Astrocyte (in vitro differentiated cells and primary cell): ENCODE data around the gene TTC33.

ENCODE experiments used
- EZH2 ChIP-seq: IDR thresholded peaks from 2 replicates; pipeline ENCODE4 v1.6.1; 2012; ENCODE audit warnings: mild to moderate bottlenecking, low read length, inconsistent platforms; ENCODE audit not compliant: insufficient read depth
- TF ChIP-seq, protein P1 (sequence below): IDR thresholded peaks from 2 replicates; pipeline ENCODE4 v1.5.1; 2011; ENCODE audit warnings: low read depth, mild to moderate bottlenecking, inconsistent platforms, low read length, moderate library complexity; ENCODE audit not compliant: insufficient read depth

DNA sequence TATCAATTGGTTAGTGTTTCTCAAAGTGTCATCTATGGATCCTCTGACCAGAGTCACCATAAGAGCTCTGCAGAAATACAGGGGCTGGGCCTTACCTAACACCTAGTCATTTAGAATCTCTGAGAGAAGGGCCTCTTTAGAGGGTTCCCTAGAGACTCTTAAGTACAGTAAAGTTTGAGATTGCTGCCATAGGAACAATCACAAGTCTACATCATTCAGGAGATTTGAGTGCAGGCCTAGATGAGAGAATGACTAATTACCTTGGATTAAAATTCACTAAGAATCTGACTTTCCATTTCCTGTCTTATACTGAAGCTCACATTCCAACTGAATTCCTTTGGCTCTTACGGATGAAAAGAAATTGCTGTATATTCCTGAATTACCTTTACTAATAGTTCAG, 258.2 kb downstream of the TTC33 start:
- TF ChIP-seq, protein P1, sequence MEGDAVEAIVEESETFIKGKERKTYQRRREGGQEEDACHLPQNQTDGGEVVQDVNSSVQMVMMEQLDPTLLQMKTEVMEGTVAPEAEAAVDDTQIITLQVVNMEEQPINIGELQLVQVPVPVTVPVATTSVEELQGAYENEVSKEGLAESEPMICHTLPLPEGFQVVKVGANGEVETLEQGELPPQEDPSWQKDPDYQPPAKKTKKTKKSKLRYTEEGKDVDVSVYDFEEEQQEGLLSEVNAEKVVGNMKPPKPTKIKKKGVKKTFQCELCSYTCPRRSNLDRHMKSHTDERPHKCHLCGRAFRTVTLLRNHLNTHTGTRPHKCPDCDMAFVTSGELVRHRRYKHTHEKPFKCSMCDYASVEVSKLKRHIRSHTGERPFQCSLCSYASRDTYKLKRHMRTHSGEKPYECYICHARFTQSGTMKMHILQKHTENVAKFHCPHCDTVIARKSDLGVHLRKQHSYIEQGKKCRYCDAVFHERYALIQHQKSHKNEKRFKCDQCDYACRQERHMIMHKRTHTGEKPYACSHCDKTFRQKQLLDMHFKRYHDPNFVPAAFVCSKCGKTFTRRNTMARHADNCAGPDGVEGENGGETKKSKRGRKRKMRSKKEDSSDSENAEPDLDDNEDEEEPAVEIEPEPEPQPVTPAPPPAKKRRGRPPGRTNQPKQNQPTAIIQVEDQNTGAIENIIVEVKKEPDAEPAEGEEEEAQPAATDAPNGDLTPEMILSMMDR, result no peak
- no peak for TF ChIP-seq EZH2
